Fibroblast of villous mesenchyme (primary cell): Measurements from ENCODE around the gene PACSIN2. TPM values are rescaled to one million over a fixed set of nuclear protein-coding genes. Genes with fewer than 3 reads are reported as not detected.

Experiments used
- DNase-seq: peaks from one replicate; pipeline ENCODE4 v3.0.0-alpha.2; 2010; ENCODE audit warnings: low read depth
- H3K4me3 ChIP-seq: 2 replicates; pipeline ENCODE4 v1.5.1; 2011; ENCODE audit warnings: low read depth, mild to moderate bottlenecking, low read length
- total RNA-seq: library from RNA; depleted of rRNA; stranded (reverse); fragments of >200 nt; gene quantifications from 2 replicates; pipeline ENCODE4 v1.2.3, GENCODE V29; 2012
- TF ChIP-seq, protein P1 (sequence below): IDR thresholded peaks from 2 replicates; pipeline ENCODE4 v1.5.1; 2012; ENCODE audit warnings: low read depth, mild to moderate bottlenecking, low read length; ENCODE audit not compliant: insufficient read depth

Gene PACSIN2
- total RNA-seq, 1 donor = 53.1 TPM

- no peak for DNase-seq
- TF ChIP-seq, protein P1, sequence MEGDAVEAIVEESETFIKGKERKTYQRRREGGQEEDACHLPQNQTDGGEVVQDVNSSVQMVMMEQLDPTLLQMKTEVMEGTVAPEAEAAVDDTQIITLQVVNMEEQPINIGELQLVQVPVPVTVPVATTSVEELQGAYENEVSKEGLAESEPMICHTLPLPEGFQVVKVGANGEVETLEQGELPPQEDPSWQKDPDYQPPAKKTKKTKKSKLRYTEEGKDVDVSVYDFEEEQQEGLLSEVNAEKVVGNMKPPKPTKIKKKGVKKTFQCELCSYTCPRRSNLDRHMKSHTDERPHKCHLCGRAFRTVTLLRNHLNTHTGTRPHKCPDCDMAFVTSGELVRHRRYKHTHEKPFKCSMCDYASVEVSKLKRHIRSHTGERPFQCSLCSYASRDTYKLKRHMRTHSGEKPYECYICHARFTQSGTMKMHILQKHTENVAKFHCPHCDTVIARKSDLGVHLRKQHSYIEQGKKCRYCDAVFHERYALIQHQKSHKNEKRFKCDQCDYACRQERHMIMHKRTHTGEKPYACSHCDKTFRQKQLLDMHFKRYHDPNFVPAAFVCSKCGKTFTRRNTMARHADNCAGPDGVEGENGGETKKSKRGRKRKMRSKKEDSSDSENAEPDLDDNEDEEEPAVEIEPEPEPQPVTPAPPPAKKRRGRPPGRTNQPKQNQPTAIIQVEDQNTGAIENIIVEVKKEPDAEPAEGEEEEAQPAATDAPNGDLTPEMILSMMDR = no peak
- H3K4me3 ChIP-seq = no peak overlapping the region
Measured at GRCh38 chr22:42907404-42908373, 107.3 kb downstream of the PACSIN2 start.

DNA sequence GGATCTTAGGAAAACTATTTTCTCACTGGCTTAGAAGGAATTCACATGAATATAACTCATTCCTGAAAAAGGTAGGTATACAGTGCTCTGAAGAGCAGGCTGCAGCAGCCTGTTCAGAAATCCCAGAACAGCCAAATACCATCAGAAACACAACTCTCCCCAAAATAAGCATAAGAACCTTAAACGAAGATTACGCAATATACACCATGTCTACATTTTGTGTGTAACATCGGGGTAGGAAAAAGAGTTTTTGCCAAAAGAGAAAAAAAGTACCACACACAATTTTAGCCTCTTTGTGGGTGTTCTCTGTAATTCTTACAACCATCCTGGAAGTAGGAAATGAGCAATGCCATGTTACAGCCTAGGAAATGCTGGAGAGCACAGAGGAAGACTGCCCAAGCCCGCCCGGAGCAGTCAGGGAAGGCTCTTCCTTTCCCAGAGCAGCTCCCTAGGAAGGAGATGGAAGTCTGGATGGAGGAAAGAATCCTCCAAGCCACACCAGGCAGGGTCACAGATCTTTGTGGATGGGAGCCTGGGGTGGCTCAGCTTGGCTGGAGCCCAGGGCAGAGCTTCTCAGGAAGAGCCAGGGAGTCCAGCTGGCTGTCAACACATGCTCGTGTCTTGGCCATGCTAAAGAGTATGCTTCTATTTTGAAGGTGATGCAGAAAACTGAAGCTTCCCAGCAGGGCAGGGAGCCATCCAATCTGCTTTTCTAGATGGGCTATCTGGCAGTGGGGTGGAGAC lies 108.2 kb downstream of the PACSIN2 start:
- TF ChIP-seq, protein P1 = no peak
- H3K4me3 ChIP-seq = no peak overlapping the region
- peak; percentile 56 for DNase-seq

DNA sequence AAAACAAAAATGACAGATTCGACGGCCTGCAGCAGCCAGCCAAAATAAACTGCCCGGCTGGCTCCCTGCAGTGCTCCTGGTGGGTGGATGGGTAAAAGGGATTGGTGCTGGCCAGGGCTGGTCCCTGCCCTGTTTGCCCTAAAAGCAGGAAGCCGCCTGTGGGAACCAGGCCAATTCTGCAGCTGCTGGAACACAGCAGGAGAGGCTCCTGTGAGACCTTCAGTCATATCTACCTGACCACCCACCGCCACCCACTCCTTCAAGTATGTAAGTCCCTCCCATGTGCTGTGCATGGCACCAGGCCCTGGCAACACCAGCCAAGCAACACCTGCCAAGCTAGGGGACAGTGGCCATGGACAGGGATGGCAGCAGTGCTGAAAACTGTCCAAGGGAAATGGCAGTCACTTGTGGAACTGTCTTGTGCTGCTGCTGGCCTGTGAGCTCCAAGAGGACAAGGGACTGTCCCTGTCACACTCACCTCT lies 109.2 kb downstream of the PACSIN2 start:
- TF ChIP-seq, protein P1 = no peak
- H3K4me3 ChIP-seq = no peak overlapping the region
- no peak for DNase-seq

- DNase-seq = no peak
- TF ChIP-seq, protein P1 = no peak
- H3K4me3 ChIP-seq = no peak overlapping the region
Measured at GRCh38 chr22:42905217-42905616, 109.7 kb downstream of the PACSIN2 start.

GRCh38 chr22:42904050-42904449 lies 110.9 kb downstream of the PACSIN2 start:
- no peak for DNase-seq
- H3K4me3 ChIP-seq = no peak overlapping the region
- TF ChIP-seq, protein P1 = no peak

GRCh38 chr22:42902875-42903510 lies 112.0 kb downstream of the PACSIN2 start:
- TF ChIP-seq, protein P1 = peak; percentile 54
- DNase-seq = peak; percentile 94
- H3K4me3 ChIP-seq = no peak overlapping the region
